Muscle layer of colon (tissue), 2 donors: ENCODE measurements around the gene OOSP4A.

Source experiments
- H3K27ac ChIP-seq: one replicate; pipeline ENCODE4 v1.7.0; 2013; ENCODE audit warnings: low read depth, mild to moderate bottlenecking, low read length, moderate library complexity
- H3K27me3 ChIP-seq, 2 donors: one replicate each; pipeline ENCODE4 v1.7.0; 2013; ENCODE audit warnings: low read length in 2 of 2, mild to moderate bottlenecking in 2 of 2; ENCODE audit not compliant: insufficient read depth in 2 of 2, control insufficient read depth in 1 of 2
- H3K36me3 ChIP-seq: one replicate; pipeline ENCODE4 v1.7.0; 2013; ENCODE audit warnings: mild to moderate bottlenecking, low read length; ENCODE audit not compliant: insufficient read depth
- H3K4me1 ChIP-seq: one replicate; pipeline ENCODE4 v1.7.0; 2013; ENCODE audit warnings: mild to moderate bottlenecking, low read length; ENCODE audit not compliant: insufficient read depth
- H3K4me3 ChIP-seq, 2 donors: one replicate each; pipeline ENCODE4 v1.7.0; 2013; ENCODE audit warnings: low read length in 2 of 2, low read depth in 1 of 2, mild to moderate bottlenecking in 1 of 2, moderate library complexity in 1 of 2
- H3K9ac ChIP-seq: one replicate; pipeline ENCODE4 v1.7.0; 2013; ENCODE audit warnings: low read length
- H3K9me3 ChIP-seq: one replicate; pipeline ENCODE4 v1.7.0; 2013; ENCODE audit warnings: mild to moderate bottlenecking, low read length
- donor health status: abdominal sarcoma.
- donor health status: Adenocarcinoma of cecum.

Gene OOSP4A

DNA sequence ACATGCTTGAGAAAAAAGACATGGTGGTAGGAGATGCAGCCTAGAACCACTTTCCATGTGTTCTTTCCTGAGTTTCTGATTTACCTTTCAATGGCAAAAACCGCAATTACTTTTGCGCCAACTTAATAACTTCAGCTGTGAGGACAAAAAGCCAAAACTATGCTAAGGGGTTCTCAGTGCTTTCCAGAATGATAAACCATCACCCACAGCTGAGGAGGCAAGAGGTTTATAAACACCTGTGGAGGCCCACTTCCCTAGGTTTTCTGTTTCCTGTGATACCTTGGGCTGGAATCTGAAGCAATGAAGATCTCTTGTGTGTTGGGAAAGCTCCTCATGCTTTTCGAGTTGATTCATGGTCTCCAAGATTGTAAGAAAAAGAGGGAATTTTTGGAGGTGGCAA, at the start of gene OOSP4A:
TSS of gene OOSP4A (plus strand) at position 301 of the 400 bp plus-strand sequence. CDS start at position 301, 0 bp downstream.
- Histone ChIP-seq H3K27ac (no peak within 1 kb of the TSS), H3K27me3 (no peaks in the 10 kb centered on the region), H3K4me1 (no peaks in the 10 kb centered on the region), H3K4me3 (no peak within 1 kb of the TSS), H3K9ac (no peak within 1 kb of the TSS), H3K9me3 (no peaks in the 10 kb centered on the region), H3K36me3 (no peaks in the 10 kb centered on the region)

DNA sequence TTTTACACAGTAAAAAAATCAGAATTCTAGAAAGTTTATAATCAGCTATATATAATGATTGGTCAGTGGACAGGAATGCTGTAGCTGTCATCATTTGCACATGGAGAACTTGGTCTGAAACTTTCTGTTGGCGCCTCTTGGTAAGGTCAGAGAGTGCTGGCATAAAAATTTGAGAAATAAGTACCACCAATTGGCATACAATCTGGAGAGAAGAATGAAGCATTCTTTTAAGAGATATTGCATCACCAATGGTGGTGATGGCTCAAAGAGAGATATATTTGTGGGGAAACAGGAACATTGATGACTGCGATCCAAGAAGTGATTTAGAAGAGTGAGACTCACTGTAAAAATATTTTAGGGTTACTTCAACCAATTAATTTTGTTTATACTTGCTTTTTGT, 45.4 kb upstream of the OOSP4A start:
- H3K4me3 ChIP-seq, result no peak overlapping the region
- no peak overlapping the region for H3K27ac ChIP-seq
- H3K4me1 ChIP-seq, result no peaks in the 10 kb centered on the region
- no peaks in the 10 kb centered on the region for H3K36me3 ChIP-seq
- H3K9me3 ChIP-seq, result peaks cover 17% of the 10 kb centered on the region
- no peak overlapping the region for H3K9ac ChIP-seq
- no peaks in the 10 kb centered on the region for H3K27me3 ChIP-seq

DNA sequence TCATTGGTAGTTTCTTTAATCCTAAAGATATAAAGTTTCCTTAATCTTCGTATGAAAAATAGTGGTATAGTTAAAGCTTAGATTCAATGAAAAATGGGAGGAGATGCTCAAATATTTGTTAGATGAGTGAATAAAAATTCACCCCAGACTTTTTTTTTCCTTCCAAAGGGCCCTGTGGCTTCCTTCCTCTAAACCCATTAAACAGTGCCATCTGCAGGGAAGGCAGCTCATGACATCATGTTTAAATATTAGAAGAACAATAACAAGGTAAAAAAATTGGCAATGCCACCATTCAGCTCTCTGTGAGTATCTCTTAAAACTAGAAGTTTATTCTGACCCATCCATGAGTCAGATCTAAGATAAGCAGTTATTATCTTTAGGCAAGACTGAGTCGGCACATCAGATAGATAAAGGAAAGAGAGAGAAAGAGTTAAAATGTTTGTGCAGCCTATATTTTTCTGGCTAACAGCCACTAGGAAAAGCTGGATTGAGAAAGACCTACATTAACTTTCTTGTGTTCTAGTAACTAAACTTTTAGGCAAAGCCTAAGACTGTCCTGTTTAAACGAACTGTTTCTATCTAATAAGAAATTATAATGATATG, 44.7 kb upstream of the OOSP4A start:
- H3K4me1 ChIP-seq, result no peaks in the 10 kb centered on the region
- H3K36me3 ChIP-seq, result no peaks in the 10 kb centered on the region
- H3K9ac ChIP-seq, result no peak overlapping the region
- no peak overlapping the region for H3K4me3 ChIP-seq
- peaks cover 19% of the 10 kb centered on the region for H3K9me3 ChIP-seq
- H3K27ac ChIP-seq, result no peak overlapping the region
- H3K27me3 ChIP-seq, result no peaks in the 10 kb centered on the region

DNA sequence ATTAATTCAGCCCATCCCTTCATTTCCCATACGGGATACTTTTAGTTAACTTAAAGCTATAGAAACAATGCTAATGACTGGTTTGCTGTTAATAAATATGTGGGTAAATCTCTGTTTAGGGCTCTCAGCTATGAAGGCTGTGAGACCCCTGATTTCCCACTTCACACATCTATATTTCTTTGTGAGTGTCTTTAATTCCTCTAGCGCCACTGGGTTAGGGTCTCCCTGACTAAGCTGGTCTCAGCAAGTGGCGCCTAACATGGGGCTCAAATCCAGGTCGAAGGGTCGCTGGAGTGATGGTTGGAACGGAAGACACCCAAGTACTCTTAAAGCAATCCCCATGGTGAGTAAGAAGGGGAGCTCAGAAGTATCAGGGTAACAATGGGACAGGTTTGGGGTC, 40.0 kb upstream of the OOSP4A start:
- no peak overlapping the region for H3K27ac ChIP-seq
- peaks cover 19% of the 10 kb centered on the region for H3K9me3 ChIP-seq
- H3K9ac ChIP-seq, result no peak overlapping the region
- no peaks in the 10 kb centered on the region for H3K36me3 ChIP-seq
- H3K27me3 ChIP-seq, result no peaks in the 10 kb centered on the region
- H3K4me3 ChIP-seq, result no peak overlapping the region
- H3K4me1 ChIP-seq, result no peaks in the 10 kb centered on the region

DNA sequence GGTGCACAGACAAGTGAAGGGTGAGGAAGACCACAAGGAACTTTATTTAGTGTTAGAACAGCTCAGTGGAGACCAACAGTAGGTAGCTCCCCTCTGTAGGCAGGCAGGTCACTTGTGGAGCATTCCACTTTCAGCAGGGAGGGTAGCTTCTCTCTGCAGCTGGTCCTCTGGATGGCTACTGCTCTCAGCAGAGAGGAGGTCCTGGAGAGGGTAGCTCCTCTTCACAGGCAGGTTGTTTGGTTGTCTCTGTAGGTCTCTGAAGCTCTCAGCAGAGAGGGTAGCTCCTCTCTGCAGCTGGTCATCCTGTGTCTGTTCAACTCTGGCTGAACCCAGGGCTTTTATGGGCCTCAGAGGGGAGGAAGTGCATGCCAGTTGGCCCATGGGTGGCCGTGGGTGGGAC, 32.1 kb upstream of the OOSP4A start:
- no peak overlapping the region for H3K27ac ChIP-seq
- no peak overlapping the region for H3K9ac ChIP-seq
- H3K9me3 ChIP-seq, result no peaks in the 10 kb centered on the region
- no peaks in the 10 kb centered on the region for H3K4me1 ChIP-seq
- no peak overlapping the region for H3K4me3 ChIP-seq
- no peaks in the 10 kb centered on the region for H3K36me3 ChIP-seq
- H3K27me3 ChIP-seq, result no peaks in the 10 kb centered on the region

DNA sequence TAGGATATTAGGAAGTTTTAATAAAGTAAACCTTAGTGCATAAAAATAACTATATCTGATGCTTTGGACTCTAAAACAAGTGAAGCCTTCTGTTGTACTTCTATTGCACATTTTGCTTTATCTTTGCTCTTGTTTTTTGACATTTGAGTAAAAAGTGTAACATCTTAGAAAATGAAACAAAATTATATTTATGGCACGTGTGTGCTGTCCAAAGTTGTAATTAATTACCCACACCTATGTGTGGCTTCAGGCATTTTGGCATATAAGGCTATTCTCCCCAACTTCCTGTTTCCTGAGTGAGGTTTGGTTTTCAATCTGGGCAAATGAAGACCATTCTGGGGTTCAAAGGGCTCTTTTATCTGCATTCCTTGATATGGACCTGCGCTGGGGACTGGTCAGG, 25.7 kb upstream of the OOSP4A start, which contains the start of gene OOSP1:
TSS of gene OOSP1 (plus strand) at position 301 of the 400 bp plus-strand sequence. CDS start at position 324, 23 bp downstream.
- Histone ChIP-seq H3K4me3 (no peak within 1 kb of the TSS), H3K27ac (no peak within 1 kb of the TSS), H3K9me3 (no peaks in the 10 kb centered on the region), H3K36me3 (no peaks in the 10 kb centered on the region), H3K9ac (no peak within 1 kb of the TSS), H3K27me3 (no peaks in the 10 kb centered on the region), H3K4me1 (no peaks in the 10 kb centered on the region)

DNA sequence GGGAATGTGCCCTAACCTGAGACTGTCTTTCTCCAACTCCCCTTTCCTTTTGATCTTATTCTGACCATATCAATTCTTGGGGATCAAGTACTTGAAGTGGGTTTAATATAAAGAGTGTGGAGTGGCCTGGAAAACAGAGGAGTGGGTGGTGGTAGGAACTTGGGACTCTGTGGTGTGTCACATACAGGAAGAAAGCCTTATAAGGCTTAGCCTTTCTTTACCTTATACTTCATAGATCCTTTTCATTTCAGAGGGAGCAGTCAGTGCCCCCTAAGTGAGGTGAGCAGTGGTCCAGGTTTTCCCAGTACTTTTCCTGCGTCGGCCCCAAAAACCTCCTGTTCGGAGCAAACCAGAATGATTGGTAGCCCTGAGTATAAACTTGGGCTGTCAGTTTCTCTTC, 25.1 kb upstream of the OOSP4A start:
- no peak overlapping the region for H3K9ac ChIP-seq
- H3K4me1 ChIP-seq, result no peaks in the 10 kb centered on the region
- H3K27ac ChIP-seq, result no peak overlapping the region
- no peaks in the 10 kb centered on the region for H3K36me3 ChIP-seq
- H3K4me3 ChIP-seq, result no peak overlapping the region
- H3K9me3 ChIP-seq, result no peaks in the 10 kb centered on the region
- no peaks in the 10 kb centered on the region for H3K27me3 ChIP-seq

DNA sequence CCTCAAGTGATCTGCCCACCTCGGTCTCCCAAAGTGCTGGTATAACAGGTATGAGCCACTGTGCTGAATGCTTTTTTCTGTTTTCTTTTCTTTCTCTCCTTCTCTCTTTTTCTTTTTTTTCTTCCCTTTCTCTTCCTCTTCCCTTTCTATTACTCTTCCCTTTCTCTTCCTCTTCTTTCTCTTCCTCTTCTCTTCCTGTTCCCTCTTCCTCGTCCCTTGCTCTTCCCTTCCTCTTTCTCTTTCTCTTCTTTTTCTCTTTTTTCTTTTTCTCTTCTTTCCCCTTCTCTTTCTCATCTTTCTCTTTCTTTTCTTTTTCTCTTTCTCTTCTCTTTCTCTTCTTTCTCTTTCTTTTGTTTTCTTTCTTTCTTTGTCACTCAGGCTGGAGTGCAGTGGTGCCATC, 24.4 kb upstream of the OOSP4A start:
- Histone ChIP-seq H3K27ac (no peak overlapping the region), H3K9ac (no peak overlapping the region), H3K4me3 (no peak overlapping the region), H3K36me3 (no peaks in the 10 kb centered on the region), H3K9me3 (no peaks in the 10 kb centered on the region), H3K4me1 (no peaks in the 10 kb centered on the region), H3K27me3 (no peaks in the 10 kb centered on the region)

DNA sequence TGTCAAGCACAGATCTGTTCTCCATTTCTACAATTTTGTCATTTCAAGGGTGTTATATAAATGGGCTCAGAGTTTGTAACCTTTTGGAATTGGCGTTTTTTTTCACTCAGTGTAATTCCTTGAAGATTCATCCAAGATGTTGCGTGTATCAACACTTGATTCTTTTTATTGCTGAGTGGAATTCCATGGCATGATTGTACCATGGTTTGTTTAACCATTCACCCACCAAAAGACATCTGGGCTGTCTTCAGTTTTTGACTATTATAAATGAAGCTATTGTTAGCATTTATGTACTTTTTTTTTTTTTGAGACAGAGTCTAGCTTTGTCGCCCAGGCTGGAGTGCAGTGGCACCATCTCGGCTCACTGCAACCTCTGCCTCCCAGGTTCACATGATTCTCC, 22.7 kb upstream of the OOSP4A start:
- Histone ChIP-seq H3K9me3 (no peaks in the 10 kb centered on the region), H3K4me1 (no peaks in the 10 kb centered on the region)

DNA sequence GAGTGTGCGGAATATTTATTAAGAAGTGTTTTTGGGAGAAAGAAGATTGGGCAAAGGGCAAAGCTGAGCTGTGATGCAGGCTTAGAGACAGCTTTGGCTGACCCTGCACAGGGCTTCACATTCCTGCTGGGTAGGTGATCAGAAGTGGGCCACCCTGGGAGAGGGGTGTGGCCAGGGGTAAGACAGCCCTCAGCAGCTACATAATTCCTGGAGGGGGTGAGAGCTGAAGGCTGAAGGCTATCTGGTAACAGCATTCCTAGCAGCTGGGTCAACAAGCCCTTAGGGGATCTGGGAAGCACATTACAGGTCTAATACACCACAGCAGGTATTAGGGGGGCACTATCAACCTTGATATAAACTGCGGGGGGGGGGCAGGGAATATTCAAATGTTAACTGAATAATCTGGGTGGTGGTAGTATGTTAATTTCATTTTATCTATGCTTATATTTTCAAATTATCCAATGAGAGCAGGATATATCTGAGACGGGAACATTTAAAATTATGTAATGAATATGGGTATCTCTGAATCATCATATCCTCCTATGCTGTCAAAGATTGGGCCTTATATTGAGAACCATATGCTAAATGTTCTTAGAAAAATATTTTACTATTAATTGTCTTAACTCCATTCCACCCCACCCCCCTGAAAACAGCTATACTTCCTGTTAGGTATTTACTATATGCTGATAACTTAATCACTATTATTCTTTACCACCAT, 19.7 kb upstream of the OOSP4A start:
- Histone ChIP-seq H3K9ac (no peak overlapping the region), H3K27me3 (no peaks in the 10 kb centered on the region)

More for the DNA sequence above, 22.7 kb upstream of the OOSP4A start:
- no peak overlapping the region for H3K27ac ChIP-seq
- no peaks in the 10 kb centered on the region for H3K36me3 ChIP-seq
- no peaks in the 10 kb centered on the region for H3K27me3 ChIP-seq
- no peak overlapping the region for H3K9ac ChIP-seq
- H3K4me3 ChIP-seq, result no peak overlapping the region

DNA sequence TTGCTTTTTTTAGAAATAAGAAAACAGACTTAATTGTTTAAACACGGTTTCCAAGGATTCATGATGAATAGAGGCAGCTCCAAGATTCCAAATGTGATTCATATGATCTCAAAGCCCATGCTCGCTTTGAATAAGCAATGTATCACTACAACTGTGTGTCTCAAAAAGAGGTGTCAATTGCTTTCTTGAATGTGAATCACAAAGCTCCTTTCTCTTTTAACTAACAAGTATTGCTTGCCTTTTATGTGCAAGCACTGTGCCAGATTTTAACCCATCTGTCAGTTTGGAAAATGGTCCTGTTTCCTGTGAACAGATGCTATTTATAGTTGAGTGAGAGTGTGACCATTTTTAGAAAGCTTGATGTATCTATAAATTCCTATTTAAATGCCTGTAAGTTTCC, 19.1 kb upstream of the OOSP4A start:
- H3K27me3 ChIP-seq, result no peaks in the 10 kb centered on the region
- H3K27ac ChIP-seq, result no peak overlapping the region
- H3K4me3 ChIP-seq, result no peak overlapping the region
- H3K9me3 ChIP-seq, result no peaks in the 10 kb centered on the region
- H3K36me3 ChIP-seq, result no peaks in the 10 kb centered on the region
- no peaks in the 10 kb centered on the region for H3K4me1 ChIP-seq
- no peak overlapping the region for H3K9ac ChIP-seq

More for the DNA sequence above, 19.7 kb upstream of the OOSP4A start:
- Histone ChIP-seq H3K9me3 (no peaks in the 10 kb centered on the region), H3K36me3 (no peaks in the 10 kb centered on the region), H3K4me3 (no peak overlapping the region), H3K4me1 (no peaks in the 10 kb centered on the region), H3K27ac (no peak overlapping the region)
